Activated T-helper 1 cell treated with Interleukin-2 at 50 U/mL for 16 hours (primary cell): ENCODE data around the gene KCNG4.

Experiments
- DNase-seq: peaks from one replicate; pipeline ENCODE4 v3.0.0-alpha.2; 2020; ENCODE audit warnings: low read depth

Gene KCNG4

GRCh38 chr16:84182680-84183571, 56.9 kb downstream of the KCNG4 start:
- DNase-seq: no peak

GRCh38 chr16:84182104-84182503, 57.7 kb downstream of the KCNG4 start:
- DNase-seq: no peak

- no peak for DNase-seq
These were observed 58.5 kb downstream of the KCNG4 start for GRCh38 chr16:84181144-84181915.

- no peak for DNase-seq
These were observed 59.2 kb downstream of the KCNG4 start for GRCh38 chr16:84180519-84181140.

GRCh38 chr16:84179612-84180320, 60.0 kb downstream of the KCNG4 start:
- DNase-seq: no peak

- no peak for DNase-seq
These were observed 60.8 kb downstream of the KCNG4 start for GRCh38 chr16:84178892-84179611.

GRCh38 chr16:84178146-84178765, 61.6 kb downstream of the KCNG4 start:
- no peak for DNase-seq

GRCh38 chr16:84177741-84178073, 62.1 kb downstream of the KCNG4 start:
- DNase-seq: no peak

- DNase-seq: no peak
These were observed 63.4 kb downstream of the KCNG4 start for GRCh38 chr16:84176192-84177053.

- DNase-seq: no peak
These were observed 64.3 kb downstream of the KCNG4 start for GRCh38 chr16:84175350-84176081.

- DNase-seq: no peak
These were observed 65.4 kb downstream of the KCNG4 start for GRCh38 chr16:84174396-84174795.

- no peak for DNase-seq
These were observed 70.0 kb downstream of the KCNG4 start for GRCh38 chr16:84169765-84170310.
